ENCODE results near the gene FKBP5.
"Not testable (repeated sequence)": the region's sequence is repeated elsewhere in the genome, so short reads cannot be mapped to it uniquely, and the experiment has no call there.

Gene FKBP5

DNA sequence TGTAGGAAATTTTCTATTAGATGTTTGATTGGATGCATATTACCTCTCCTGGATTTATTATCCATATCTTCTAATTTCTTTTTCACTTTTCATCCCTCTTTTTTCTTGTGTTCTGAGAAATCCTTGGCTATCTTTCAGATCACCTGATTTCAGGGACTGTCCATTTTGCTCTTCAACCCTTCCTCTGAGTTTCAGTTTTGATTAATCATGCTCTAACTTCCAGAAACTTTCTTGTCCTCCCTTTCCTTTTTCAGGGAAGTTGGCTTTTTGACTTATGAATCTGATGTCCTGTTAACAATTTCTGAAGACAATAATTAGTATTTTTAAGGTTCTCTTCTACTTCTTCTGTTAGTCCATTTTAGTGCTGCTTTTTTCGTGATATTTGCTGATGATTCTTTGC, 79.1 kb downstream of the FKBP5 start:
- no peak for DNase-seq

DNA sequence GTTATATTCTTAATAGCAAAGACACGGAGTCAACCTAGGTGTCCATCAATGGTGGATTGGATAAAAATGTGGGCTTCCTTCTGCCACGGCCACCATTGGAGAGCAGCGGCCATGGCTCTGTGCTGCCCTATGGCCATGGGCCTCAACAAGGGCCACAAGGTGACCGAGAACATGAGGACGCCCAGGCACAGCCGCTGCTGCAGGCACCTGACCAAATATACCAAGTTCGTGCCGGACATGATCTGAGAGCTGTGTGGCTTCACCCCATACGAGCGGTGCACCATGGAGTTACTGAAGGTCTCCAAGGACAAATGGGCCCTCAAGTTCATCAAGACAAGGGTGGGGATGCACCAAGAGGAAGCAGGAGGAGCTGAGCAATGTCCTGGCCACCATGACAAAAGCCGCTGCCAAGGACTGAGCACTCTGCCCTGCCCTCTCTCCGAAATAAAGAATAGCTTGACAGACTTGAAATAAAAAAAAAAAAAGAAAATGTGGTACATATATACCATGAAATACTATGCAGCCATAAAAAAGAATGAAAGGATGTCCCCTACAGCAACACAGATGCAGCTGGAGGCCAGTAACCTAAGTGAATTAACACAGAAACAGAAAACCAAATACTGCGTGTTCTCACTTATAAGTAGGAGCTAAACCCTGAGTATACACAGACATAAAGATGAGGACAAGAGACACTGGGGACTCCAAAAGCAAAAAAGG, 81.0 kb downstream of the FKBP5 start:
- no peak for DNase-seq

DNA sequence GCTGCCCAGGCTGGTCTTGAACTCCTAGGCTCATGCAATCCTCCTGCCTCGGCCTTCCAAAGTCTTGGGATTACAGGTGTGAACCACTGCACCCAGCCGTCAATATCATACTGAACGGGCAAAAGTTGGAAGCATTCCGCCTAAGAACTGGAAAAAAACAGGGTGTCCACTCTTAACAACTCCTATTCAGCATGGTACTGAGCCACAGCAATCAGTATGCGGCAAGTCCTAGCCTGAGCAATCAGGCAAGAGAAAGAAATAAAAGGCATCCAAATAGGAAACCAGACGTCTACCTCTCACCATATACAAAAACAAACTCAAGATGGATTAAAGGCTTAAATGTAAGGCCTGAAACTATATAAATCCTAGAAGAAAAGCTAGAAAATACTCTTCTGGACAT, 83.1 kb downstream of the FKBP5 start:
- DNase-seq: no peak

DNA sequence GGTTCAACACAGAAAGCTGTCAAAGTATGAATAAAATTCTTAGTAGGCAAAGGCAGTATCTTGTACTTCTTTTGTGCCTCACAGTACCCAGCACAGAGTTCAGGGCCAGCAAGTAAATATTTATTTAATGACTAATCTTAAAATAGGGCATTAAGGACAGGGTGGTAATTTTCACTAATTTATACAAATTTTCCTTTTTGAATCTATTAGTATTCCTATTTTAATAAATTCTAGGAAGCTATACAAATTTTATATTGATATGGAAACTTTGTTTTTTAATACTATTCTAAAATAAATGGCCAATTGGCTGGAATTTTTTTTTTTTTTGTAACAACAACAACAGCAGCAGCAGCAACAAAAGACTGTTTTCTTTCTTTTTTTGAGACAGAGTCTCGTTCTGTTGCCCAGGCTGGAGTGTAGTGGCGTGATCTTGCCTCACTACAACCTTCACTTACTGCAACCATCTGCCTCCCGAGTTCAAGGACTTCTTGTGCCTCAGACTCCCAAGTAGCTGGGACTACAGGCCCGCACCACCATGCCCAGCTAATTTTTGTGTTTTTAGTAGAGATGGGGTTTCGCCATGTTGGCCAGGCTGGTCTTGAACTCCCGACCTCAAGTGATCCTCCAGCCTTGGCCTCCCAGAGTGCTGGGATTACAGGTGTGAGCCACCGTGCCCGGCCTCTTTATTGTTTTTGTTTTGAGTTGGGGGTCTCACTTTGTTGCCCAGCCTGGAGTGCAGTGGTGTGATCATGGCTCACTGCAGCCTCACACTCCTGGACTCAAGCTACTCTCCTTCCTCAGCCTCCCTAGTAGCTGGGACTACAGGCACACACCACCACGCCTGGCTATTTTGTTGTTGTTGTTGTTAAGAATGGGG, 85.2 kb downstream of the FKBP5 start:
- DNase-seq: no peak

- DNase-seq: no peak
Observed at GRCh38 chr6:35602133-35602946, 86.4 kb downstream of the FKBP5 start.

DNA sequence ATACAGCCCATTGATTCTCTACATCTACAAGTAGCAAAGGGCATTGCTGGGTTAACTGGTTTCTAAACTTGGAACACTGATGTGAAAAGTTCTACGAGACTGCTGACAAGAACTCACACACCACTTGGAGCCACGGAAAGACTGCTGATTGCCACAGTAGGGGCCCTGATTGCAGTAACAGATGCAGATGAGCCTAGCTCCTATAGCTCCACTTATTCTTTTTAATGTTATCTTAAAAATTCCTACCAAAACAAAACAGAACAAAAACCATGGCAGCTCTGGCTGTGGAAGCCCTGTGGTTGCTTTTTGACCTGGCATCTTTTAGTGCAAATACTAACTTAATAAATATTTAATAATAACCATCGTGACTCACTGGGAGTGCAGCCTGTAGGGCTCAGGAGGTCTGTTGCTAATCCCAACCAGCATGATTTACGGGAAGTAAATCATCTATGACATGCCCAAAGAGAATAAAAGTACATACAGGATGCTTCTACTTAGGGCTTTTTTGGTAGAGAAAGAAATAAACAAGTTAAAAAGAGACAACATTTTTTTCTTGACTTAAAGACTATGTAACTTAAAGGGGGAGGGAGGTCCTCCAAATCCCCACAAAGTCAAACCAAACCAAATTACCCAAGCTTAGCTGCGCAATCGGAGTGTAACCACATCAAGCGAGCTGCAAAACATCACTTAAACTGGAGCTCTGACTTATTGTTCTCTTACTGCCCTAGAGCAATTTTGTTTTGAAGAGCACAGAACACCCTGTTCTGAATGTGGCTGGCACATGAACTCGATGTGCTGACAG, 87.2 kb downstream of the FKBP5 start:
- peak in 4 of 5 experiments; percentile 10 to 91 (median 66) for DNase-seq

GRCh38 chr6:35600659-35601125, 88.0 kb downstream of the FKBP5 start:
- peak in 1 of 5 experiments; percentile 32 for DNase-seq

DNA sequence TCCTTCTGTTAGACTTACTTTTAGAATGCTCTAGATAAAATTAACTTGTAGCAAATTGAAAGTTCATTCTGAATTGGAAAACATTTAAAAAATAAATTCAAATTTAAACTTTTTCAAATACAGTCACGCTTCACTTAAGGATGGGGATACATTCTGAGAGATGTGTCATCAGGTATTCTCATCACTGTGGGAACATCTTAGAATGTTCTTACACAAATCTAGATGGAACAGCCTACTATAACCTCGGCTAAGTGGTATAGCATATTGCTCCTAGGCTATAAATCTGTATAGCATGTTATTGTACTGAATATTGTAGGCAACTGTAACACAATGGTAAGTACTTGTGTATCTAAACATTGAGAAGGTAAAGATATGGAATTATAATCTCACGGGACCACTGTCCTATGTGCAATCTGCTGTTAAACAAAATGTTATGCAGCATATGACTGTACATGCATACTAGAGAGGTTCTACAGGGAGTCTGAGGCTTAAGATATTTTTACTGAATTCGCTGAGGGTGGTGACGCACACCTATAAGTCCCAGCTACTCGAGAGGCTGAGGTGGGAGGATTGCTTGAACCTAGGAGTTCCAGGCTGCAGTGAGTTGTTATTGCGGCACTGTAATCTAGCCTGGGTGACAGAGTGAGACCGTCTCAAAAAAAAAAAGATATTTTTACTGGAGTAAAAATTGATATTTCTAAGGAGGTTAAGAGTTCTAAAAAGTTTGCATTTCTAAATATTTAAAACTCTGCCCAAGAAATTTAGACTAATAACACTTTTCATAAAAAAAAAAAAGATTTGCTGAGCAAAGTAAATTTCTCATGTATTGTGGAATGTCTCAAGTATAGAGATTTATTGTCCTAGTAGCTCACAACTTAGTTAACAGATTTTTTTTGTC, 88.7 kb downstream of the FKBP5 start:
- DNase-seq: no peak

GRCh38 chr6:35598621-35599020, 90.1 kb downstream of the FKBP5 start:
- DNase-seq: not testable (repeated sequence)

GRCh38 chr6:35596448-35597442, 92.0 kb downstream of the FKBP5 start:
- DNase-seq: no peak

DNA sequence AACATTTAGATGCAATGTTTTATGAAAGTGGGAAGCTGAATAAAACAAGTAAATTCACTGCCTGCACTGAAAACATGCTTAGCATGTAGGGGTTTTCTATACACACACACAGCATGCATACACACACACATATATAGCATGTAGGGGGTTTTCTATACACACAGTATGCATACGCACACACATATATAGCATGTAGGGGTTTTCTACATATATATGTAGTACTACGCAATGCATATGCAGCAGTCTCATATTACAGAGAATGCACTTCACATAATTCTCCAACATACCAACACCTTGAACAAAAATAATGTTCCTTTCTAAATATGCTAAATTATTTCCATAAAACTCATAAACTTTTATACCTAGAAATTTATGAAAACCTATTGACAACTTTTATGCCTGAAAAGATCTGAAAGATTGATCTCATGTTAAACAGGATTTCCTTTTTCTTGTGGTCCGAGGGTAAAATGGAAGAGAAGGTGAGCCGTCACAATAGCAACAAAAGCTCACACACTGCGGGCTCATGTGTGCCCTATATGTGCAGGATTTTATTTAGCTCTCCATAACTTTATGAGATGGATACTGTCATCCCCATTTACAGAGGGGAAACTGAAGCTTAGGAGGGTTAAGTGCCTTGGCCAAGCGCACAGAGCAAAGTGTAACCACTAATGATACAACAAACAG, 94.1 kb downstream of the FKBP5 start:
- DNase-seq: peak in 1 of 5 experiments; percentile 38

- no peak for DNase-seq
Observed at GRCh38 chr6:35592178-35592577, 96.5 kb downstream of the FKBP5 start.

DNA sequence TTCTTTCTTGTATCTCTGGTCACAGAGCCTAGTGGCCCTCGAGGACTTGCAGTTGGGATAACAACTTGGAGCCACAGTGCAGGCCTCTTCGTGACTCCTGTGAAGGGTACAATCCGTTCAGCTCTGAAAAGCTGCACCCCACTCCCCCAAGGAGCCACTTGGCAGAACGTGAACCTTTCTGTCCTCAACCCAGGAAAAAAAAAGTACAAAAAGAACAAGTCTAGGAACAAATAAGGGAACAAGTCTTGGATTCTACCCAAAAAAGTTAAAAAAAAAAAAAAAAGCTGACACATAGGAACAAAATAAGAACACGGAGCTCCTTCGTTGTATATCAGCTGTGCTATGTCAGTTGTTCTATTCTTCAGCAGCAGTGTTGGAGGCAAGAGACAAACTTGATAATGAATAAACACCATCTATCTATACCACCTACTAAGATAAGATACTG, 98.1 kb downstream of the FKBP5 start:
- DNase-seq: no peak

DNA sequence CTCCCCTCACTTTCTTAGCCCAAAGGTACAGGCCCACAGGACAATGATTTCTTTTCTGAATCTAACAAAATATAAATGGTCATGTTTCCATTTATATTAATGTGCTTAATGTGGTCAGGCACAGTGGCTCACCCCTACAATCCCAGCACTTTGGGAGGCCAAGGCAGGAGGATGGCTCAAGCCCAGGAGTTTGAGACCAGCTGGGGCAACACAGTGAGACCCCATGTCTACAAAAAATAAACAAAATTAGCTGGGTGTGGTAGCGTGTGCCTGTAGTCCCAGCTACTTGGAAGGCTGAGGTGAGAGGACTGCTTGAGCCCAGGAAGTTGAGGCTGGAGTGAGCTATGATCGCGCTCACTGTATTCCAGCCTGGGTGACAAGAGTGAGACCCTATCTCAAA, 98.8 kb downstream of the FKBP5 start:
- no peak for DNase-seq

- no peak for DNase-seq
Observed at GRCh38 chr6:35589201-35589739, 99.4 kb downstream of the FKBP5 start.

DNA sequence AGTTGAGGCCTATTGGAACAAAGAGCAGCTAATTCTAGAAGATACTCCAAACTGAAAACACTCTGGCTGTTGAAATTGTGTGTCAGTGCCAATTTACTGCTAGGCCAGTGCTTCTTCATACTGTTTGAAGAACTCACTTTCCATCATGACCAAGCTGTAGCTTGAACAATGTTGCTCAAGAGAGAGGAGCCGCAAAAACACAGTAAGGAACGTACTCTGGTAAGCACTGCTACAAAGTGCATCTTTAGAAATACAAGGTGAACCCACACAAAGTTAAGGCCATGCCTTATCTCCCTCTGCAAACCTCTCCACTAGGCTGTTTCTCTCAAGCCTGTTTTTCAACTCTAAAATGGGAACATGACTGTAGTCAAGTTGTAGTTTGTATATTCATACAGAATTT, 101.5 kb downstream of the FKBP5 start:
- DNase-seq: no peak

DNA sequence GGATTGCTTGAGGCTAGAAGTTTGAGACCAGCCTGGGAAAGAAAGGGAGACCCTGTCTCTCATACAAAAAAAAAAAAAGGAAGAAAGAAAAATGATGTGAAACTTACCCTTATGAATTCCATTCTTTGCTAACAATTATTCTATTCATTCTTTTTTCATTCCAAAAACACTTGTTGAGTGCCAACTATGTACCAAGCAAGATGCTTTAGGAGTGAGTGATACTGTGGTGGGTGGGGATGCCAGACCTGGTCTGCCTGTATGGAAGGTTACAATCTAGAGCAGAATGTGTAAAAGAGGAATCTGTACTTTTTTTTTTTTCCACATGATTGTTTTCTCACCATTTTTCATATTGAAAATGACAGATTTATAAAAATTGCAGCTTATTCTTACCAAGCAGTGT, 102.2 kb downstream of the FKBP5 start:
- no peak for DNase-seq

DNA sequence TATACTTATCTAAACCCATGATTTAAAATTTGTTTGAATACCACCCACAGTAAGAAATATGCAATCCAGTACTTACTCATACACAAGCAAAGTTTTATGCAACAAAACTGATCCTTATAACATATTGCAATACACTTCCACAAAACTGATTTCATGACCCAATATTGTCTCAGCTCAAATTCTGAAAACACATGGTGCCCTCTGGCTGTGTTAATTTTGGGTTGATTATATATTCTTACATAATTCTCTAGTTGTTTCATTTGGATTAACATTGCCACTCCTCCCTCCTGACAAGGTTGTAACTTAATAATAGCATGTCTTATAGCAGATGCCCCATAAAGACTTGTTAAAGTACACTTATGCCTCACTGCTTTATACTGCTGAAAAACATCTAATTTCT, 103.1 kb downstream of the FKBP5 start:
- no peak for DNase-seq
